ENCODE results near the gene ABLIM1.

DNA sequence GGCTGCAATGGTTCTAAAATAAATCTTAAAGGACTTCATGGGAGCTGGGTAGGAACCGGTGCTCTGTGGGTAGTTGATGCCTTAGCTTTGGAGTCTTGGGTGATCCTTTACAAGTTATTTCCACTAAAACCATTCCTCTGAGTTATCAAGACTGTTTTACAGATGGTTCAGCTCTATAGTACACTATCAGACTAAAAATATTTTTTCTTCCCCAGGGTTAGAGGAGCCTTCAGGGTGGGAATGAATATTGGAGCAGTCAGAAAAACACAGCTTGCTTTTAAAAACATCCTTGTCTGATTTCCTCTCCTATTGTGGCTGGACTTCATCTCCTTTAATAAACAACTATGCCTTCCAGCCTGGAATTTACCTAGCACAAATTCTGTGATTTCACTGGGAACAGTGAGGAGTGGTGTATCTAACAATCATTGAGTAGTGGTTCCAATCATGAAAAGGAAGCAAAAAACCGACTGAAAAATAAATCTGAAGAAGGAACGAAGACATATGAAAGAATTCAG, 151.1 kb downstream of the ABLIM1 start:
- TF ChIP-seq POLR2A (IDR thresholded peaks at IDR 0.05) (no peak), CTCF (IDR thresholded peaks at IDR 0.05) (no peak)
